ENCODE data around the gene TGM3.

TGM3 gene

DNA sequence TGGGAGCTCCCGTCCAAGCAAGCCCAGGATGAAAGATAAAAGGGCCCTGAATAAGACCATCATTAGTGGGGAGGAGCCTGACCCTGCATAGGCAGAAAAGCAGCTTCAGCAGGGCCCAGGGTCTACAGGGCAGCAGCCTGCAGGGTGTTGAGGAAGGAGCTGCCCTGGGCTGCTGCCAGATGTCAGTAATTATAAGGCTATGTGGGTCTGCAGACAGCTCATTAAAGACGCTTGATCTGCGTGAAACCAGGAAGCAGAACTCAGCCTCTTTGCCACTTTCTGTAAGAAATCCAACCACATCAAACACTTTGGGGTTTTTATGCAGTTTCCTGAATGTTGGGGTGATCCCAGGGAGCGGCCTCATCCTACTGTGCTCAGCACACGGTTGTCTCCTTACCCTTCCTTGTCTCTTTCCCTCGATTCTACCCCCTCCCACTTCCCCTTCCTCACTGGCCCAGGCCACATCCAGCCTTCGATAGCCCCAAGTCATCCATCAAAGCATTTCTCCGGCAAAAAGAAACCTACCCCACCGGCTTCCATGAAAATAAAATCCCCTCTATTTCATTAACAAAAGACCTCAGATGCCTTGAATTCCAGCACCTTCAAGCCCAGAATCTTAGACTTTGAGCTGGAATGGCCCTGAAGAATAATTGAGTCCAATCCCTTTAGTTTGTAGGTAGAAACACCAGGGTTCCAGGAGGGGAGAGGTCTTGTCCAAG, 83.9 kb downstream of the TGM3 start:
- DNase-seq (ENCODE audit: low spot score) = no peak

DNA sequence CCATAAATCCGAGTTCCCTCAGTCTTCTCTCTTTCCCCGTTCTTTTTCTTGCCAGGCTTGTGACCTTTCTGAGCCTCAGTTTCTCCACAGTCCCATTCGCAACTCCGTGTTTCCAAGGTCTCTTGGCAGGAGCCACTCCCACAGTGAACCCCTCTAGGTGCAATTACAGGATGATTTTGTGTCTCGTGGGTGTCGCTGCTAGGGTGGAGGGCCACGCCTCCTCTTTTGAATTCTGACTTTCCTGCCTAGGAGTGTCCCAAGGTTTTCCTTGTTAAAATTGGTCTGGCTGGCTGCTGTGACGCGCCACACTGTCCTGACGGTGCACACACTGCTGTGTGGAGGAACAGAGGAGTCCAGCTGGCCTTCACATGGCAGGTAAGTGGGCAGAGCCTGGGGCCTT, 84.8 kb downstream of the TGM3 start, which contains the start of gene TGM6:
TGM6 (plus strand) TSS at position 301 of the 400 bp plus-strand sequence; CDS start at position 369, 68 bp downstream.
- no peak for DNase-seq (ENCODE audit: low spot score)

DNA sequence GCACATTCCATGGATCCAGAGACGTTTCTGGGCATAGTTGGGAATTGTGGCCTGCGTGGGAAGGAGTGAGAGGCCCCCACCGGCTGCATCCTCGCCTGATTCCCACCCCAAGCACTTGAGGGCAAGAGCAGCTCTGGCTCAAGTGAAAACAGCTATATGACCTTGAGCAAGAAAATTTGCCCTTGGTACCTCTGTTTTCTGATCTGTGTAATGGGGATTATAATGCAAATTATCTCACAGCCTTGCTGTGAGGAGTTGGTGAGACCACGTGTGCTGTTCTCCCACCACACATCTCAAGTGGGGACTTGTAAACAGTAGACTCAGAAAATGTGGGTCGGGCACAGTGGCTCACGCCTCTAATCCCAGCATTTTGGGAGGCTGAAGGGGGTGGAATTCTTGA, 85.5 kb downstream of the TGM3 start:
- DNase-seq (ENCODE audit: low spot score) = no peak

DNA sequence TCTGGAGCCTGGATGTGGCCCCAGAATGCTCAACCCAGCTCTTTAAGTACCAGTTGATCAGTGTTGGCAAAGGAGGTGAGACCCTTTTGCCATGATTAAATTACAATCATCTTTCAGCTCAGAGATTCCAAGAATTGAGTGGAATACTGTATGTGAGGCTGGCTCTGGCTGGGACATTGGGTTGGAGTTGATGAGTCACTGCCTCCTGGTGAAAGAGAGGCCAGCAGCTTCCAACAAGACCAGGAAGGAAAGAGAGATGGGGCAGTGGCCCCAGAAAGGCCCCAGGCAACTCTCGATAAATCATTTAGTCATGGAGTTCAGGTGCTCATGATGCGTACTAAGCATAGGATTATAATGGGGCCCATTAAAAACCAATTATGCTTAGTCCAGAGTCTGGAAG, 87.0 kb downstream of the TGM3 start:
- DNase-seq (ENCODE audit: low spot score) = no peak

DNA sequence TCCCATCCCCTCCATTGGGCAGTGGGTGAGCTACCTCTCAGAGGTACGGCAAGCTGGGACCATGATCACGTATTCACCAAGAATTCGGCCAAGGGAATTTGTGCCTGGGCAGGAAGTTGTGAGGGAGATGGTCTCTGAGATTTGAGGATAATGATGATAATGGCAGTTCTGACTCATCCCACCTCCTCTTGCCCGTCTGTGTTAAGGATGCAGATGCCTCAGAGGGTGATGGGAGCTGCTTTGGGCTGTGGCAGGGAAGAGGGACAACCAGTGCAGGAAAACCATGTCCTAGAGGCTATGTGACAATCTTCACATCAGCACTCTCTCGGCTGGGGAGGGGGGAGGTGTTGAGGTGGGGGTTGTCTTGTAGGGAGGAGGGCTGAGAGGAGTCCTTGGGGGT, 89.2 kb downstream of the TGM3 start:
- DNase-seq (ENCODE audit: low spot score) = no peak

DNA sequence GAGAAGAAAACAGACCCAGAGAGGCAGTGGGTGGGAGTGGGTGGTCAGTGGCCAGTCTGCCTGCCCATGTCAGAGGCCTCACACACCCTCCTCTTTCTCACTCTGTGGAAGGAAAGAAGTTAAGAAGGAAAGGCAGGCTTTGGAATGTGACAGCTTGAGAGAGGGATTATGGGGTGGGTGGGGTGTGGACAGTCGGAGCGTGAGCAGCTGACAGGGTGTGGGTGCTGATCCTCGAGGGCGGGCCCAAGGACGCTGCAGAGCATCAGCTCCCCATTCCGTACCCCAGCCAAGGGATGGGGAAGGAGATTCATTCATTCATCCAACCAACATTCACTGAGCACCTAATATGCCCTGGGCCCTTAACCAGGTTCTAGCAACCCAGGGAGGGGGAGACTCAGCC, 89.7 kb downstream of the TGM3 start:
- no peak for DNase-seq (ENCODE audit: low spot score)

DNA sequence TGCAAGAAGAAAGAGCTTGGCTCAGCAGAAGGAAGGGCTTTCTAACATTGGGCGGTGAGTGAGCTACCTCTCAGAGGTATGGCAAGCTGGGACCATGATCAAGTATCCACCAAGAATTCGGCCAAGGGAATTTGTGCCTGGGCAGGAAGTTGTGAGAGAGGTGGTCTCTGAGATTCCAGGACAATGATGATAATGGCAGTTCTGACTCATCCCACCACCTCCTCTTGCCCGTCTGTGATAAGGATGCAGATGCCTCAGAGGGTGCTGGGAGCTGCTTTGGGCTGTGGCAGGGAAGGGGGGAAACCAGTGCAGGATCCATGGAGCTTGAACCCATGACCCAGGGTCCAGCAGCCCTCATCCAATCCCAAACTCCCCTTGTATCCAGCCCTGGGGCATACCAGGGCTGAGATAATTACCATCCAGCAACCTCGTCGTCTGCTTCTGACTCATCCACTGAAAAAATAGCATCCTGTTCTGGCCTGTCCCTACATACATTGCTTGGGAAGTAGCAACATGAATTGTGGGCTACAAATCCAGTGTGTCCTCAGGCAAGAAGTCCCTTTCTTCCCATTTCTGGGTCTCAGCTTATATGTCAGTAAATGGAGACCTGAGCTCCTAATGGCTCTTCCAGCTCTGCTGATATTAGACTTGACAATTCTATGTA, 90.8 kb downstream of the TGM3 start:
- no peak for DNase-seq (ENCODE audit: low spot score)

DNA sequence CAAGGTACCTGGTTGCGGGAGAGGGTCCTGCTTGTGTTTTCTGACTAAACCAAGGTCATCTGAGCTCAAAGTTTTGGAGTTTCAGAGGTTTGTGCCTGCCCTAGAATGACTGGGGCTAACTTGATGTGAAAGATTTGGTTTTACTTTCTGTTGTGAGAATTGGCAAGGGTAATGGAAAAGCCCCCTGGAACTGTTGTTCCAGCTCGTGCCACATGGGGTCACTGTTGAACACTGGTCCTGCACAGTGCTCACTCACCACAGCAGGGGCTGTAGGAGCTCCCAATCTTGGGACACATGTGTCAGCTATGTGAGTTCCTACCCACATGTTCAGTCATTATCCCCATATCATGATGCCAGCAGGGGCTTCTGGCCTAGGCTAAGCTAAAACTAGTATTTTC, 91.4 kb downstream of the TGM3 start:
- no peak for DNase-seq (ENCODE audit: low spot score)

DNA sequence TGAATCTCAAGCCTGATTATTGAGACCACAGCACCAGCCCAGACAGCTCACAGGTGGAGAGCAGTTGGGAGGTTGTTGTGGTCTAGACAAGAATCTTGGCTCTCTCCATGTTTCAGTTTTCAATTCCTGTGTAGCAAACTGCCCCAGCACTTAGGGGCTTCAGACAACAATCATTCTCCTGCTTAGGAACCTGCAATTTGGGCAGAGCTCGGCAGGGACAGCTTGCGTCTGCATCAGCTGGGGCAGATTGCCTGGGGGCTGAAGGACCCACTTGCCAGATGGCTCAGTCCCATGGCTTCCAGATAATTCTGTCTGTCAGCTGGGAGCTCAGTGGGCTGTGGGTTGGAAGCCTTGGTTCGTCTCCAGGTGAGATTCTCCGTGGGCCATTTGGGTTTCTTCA, 91.8 kb downstream of the TGM3 start:
- no peak for DNase-seq (ENCODE audit: low spot score)
